GM18909 (cell line): ENCODE data around the gene SKOR1.

Source experiments
- ATAC-seq: cut with Tn5 transposase; IDR thresholded peaks from one replicate; pipeline ENCODE4 v1.9.1; 2021; ENCODE audit warnings: mild to moderate bottlenecking; ENCODE audit not compliant: unreplicated experiment, poor library complexity

SKOR1 gene

GRCh38 chr15:67843571-67844387 is 18.5 kb downstream of the SKOR1 start:
- ATAC-seq, result no peak

- ATAC-seq, result no peak
Observed at GRCh38 chr15:67845974-67846373, 20.7 kb downstream of the SKOR1 start.

- no peak for ATAC-seq
Observed at GRCh38 chr15:67849538-67849937, 24.2 kb downstream of the SKOR1 start.

- no peak for ATAC-seq
Observed at GRCh38 chr15:67850336-67850735, 25.0 kb downstream of the SKOR1 start.

GRCh38 chr15:67850994-67851571 is 25.8 kb downstream of the SKOR1 start:
- no peak for ATAC-seq

- no peak for ATAC-seq
Observed at GRCh38 chr15:67852418-67852817, 27.1 kb downstream of the SKOR1 start.

- no peak for ATAC-seq
Observed at GRCh38 chr15:67853454-67853853, 28.1 kb downstream of the SKOR1 start.

GRCh38 chr15:67854358-67854757 is 29.0 kb downstream of the SKOR1 start:
- ATAC-seq, result no peak

GRCh38 chr15:67855842-67856241 is 30.5 kb downstream of the SKOR1 start:
- no peak for ATAC-seq

GRCh38 chr15:67857220-67857619 is 31.9 kb downstream of the SKOR1 start:
- ATAC-seq, result no peak

- no peak for ATAC-seq
Observed at GRCh38 chr15:67859331-67859946, 34.1 kb downstream of the SKOR1 start.

- ATAC-seq, result no peak
Observed at GRCh38 chr15:67861983-67862382, 36.7 kb downstream of the SKOR1 start.

GRCh38 chr15:67862750-67863441 is 37.6 kb downstream of the SKOR1 start:
- peak; percentile 36 for ATAC-seq

- peak; percentile 86 for ATAC-seq
Observed at GRCh38 chr15:67863442-67863987, 38.2 kb downstream of the SKOR1 start.

- no peak for ATAC-seq
Observed at GRCh38 chr15:67865331-67865730, 40.0 kb downstream of the SKOR1 start.

- ATAC-seq, result no peak
Observed at GRCh38 chr15:67865766-67866165, 40.5 kb downstream of the SKOR1 start.

GRCh38 chr15:67869701-67870100 is 44.4 kb downstream of the SKOR1 start:
- ATAC-seq, result no peak

- ATAC-seq, result no peak
Observed at GRCh38 chr15:67870868-67871408, 45.6 kb downstream of the SKOR1 start.

- no peak for ATAC-seq
Observed at GRCh38 chr15:67873777-67874176, 48.5 kb downstream of the SKOR1 start.

GRCh38 chr15:67878712-67879206 is 53.5 kb downstream of the SKOR1 start:
- ATAC-seq, result no peak
